GM18526 (cell line): ENCODE data around the gene PRIM1.

Experiments used
- POLR2A ChIP-seq: IDR thresholded peaks from 3 replicates; pipeline ENCODE4 v1.6.1; 2011; ENCODE audit not compliant: insufficient read length; ENCODE audit errors: extremely low read depth

Gene PRIM1

GRCh38 chr12:56751712-56752598 lies at the start of gene PRIM1:
PRIM1 (minus strand) TSS chr12:56752323; CDS start chr12:56752298, 25 bp downstream.
- TF ChIP-seq POLR2A = peak; percentile 72

- TF ChIP-seq POLR2A = no peak
These were observed 48.1 kb upstream of the PRIM1 start for GRCh38 chr12:56800221-56800620.

- TF ChIP-seq POLR2A = no peak
These were observed 40.6 kb upstream of the PRIM1 start for GRCh38 chr12:56792678-56793077.

GRCh38 chr12:56787498-56787897 lies 35.4 kb upstream of the PRIM1 start:
- no peak for TF ChIP-seq POLR2A

- TF ChIP-seq POLR2A = no peak
These were observed 33.8 kb upstream of the PRIM1 start for GRCh38 chr12:56785874-56786273.

GRCh38 chr12:56785141-56785865 lies 33.2 kb upstream of the PRIM1 start:
- TF ChIP-seq POLR2A = no peak

GRCh38 chr12:56781726-56782125 lies 29.6 kb upstream of the PRIM1 start:
- TF ChIP-seq POLR2A = no peak

GRCh38 chr12:56778756-56779155 lies 26.6 kb upstream of the PRIM1 start:
- TF ChIP-seq POLR2A = no peak

- no peak for TF ChIP-seq POLR2A
These were observed 24.5 kb upstream of the PRIM1 start for GRCh38 chr12:56776654-56777053.

- no peak for TF ChIP-seq POLR2A
These were observed 23.5 kb upstream of the PRIM1 start for GRCh38 chr12:56775638-56776037.

- TF ChIP-seq POLR2A = no peak
These were observed 21.0 kb upstream of the PRIM1 start for GRCh38 chr12:56773113-56773512.

- TF ChIP-seq POLR2A = no peak
These were observed 20.5 kb upstream of the PRIM1 start for GRCh38 chr12:56772625-56773024.

- no peak for TF ChIP-seq POLR2A
These were observed 17.7 kb upstream of the PRIM1 start for GRCh38 chr12:56769868-56770267.

- no peak for TF ChIP-seq POLR2A
These were observed 16.3 kb upstream of the PRIM1 start for GRCh38 chr12:56768424-56768823.

GRCh38 chr12:56766535-56766934 lies 14.4 kb upstream of the PRIM1 start:
- no peak for TF ChIP-seq POLR2A

GRCh38 chr12:56763753-56764657 lies 11.9 kb upstream of the PRIM1 start:
- TF ChIP-seq POLR2A = no peak

GRCh38 chr12:56761812-56762211 lies 9.7 kb upstream of the PRIM1 start:
- no peak for TF ChIP-seq POLR2A
